ENCODE data around the gene THADA. TPM values are rescaled to one million over a fixed set of nuclear protein-coding genes. Genes with fewer than 3 reads are reported as not detected.

Gene THADA
- total RNA-seq, 4 donors from 2014 or later, result 49.9 to 90.2 (median 65.2) TPM

DNA sequence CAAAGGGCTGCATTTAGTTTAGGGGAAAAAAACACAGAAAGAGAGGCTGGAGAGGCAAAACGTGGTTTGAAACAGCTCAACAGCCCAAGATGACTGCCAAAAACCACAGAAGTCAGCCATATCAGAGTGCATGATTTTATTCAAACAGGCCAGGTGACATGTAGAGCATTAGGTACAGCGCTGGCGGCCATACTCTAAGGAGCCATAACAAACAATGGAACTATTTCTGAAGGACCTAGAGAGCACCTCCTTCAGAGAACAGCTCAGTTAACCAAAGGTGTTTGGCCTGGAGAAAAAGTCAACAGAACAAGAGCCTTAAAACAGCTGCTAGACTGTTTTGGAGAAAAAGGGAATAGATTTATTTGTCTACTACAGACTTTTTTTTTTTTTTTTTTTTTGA is 2.6 kb downstream of the THADA start:
- DNase-seq, result no peak
- Histone ChIP-seq H3K27me3 (no peaks in the 10 kb centered on the region), H3K36me3 (peaks cover 8 to 12% of the 10 kb centered on the region in 2 donors), H3K4me3 (replicated peaks in 1 of 3) (no peak overlapping the region), H3K4me1 (peaks cover 16% of the 10 kb centered on the region in 2 donors), H3K27ac (no peak overlapping the region), H3K9me3 (no peaks in the 10 kb centered on the region)
- WGBS, 2 donors, result 75% methylated on average over 3 of the region's 3 CpGs
- TF ChIP-seq POLR2A (IDR thresholded peaks at IDR 0.05), result no peak
- TF ChIP-seq, protein P1, sequence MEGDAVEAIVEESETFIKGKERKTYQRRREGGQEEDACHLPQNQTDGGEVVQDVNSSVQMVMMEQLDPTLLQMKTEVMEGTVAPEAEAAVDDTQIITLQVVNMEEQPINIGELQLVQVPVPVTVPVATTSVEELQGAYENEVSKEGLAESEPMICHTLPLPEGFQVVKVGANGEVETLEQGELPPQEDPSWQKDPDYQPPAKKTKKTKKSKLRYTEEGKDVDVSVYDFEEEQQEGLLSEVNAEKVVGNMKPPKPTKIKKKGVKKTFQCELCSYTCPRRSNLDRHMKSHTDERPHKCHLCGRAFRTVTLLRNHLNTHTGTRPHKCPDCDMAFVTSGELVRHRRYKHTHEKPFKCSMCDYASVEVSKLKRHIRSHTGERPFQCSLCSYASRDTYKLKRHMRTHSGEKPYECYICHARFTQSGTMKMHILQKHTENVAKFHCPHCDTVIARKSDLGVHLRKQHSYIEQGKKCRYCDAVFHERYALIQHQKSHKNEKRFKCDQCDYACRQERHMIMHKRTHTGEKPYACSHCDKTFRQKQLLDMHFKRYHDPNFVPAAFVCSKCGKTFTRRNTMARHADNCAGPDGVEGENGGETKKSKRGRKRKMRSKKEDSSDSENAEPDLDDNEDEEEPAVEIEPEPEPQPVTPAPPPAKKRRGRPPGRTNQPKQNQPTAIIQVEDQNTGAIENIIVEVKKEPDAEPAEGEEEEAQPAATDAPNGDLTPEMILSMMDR (IDR thresholded peaks at IDR 0.05), result no peak
- intact Hi-C loops (cut with DNase I), result no loop called here

- no peak for DNase-seq
- intact Hi-C loops (cut with DNase I), result no loop called here
- H3K27ac ChIP-seq, result no peak overlapping the region
- H3K4me1 ChIP-seq, result peaks cover 16% of the 10 kb centered on the region in 2 donors
- no peaks in the 10 kb centered on the region for H3K27me3 ChIP-seq
- H3K9me3 ChIP-seq, result no peaks in the 10 kb centered on the region
- H3K4me3 ChIP-seq (replicated peaks in 1 of 3), result no peak overlapping the region
- TF ChIP-seq, protein P1 (IDR thresholded peaks at IDR 0.05), result no peak
- TF ChIP-seq POLR2A (IDR thresholded peaks at IDR 0.05), result no peak
- peaks cover 11 to 12% of the 10 kb centered on the region in 2 donors for H3K36me3 ChIP-seq
Observed at GRCh38 chr2:43592443-43592842, 3.4 kb downstream of the THADA start.

DNA sequence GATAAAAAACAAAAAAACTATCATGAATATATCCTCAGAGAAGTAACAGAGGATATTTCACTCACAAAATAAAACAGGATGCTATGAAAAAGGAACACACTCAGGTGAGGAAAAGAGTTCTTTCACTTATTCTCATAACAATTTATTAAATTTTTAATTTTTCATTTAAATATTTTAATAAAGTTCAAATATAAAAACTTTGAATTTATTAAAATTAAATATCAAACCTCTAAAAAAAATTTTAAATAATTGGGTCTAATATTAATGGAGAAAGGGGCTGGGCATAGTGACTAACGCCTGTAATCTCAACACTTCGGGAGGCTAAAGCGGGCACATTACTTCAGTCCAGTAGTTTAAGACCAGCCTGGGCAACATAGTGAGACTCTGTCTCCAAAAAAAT is 10.1 kb downstream of the THADA start:
- WGBS, 2 donors, result 97% methylated on average over 3 of the region's 3 CpGs
- Histone ChIP-seq H3K27ac (no peak overlapping the region), H3K27me3 (no peaks in the 10 kb centered on the region), H3K9me3 (no peaks in the 10 kb centered on the region), H3K4me1 (no peaks in the 10 kb centered on the region), H3K4me3 (replicated peaks in 1 of 3) (no peak overlapping the region), H3K36me3 (peaks cover 23% of the 10 kb centered on the region in 2 donors)
- no peak for DNase-seq
- no peak for TF ChIP-seq POLR2A (IDR thresholded peaks at IDR 0.05)
- intact Hi-C loops (cut with DNase I), result no loop called here

GRCh38 chr2:43579275-43579981 is 16.4 kb downstream of the THADA start:
- no peak overlapping the region for H3K27ac ChIP-seq
- intact Hi-C loops (cut with DNase I), result loop anchor here (10.0 kb wide), 1 partner anchor 755 kb away; no protein-coding TSS in a partner anchor
- H3K4me3 ChIP-seq (replicated peaks in 1 of 3), result no peak overlapping the region
- H3K4me1 ChIP-seq, result no peaks in the 10 kb centered on the region
- no peaks in the 10 kb centered on the region for H3K27me3 ChIP-seq
- TF ChIP-seq, protein P1 (IDR thresholded peaks at IDR 0.05), result no peak
- no peak for TF ChIP-seq POLR2A (IDR thresholded peaks at IDR 0.05)
- peaks cover 22 to 27% of the 10 kb centered on the region in 2 donors for H3K36me3 ChIP-seq
- DNase-seq, result no peak
- WGBS, 2 donors, result 93 to 97% methylated on average over 5 of the region's 5 CpGs
- H3K9me3 ChIP-seq, result no peaks in the 10 kb centered on the region

DNA sequence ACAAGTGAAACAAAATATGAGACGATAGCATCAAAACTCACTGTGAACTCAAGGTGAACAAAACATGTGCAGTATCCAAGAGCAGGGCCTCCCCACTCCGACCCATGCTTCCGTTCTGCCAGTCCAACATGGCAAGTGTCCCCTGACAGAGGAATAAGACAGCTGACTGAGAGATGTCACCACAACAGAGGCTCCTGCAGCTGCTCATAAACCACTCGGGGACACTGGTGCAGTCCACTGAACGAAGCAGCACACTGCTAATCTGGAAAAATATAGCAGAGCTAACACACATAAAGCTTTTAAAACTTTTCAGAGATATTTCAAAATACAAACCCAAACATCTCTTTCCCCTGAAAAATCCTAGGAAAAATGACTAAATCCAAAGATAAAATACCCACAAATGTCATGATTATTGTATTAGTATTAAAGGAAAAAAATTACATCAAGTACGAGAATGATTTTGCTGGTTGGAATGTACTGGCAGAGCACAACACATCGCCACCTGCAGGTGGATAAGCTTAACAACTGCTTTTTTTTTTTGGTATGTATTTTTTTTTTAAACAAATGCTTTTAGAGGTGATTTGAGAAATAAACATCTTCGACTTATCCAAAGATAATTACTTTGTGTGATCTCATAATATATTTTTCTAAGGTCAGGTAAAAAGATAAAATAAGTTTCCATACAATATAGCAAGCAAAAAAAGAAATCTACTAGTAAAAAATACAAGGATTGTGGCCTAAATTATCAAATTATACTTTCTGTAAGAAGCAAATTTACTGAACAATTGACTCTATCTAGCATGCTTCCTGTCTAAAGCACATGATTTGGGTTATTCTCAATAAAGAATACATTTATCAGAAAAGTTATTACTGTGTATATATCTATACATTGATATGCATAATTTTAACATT is 18.6 kb downstream of the THADA start:
- Histone ChIP-seq H3K27ac (no peak overlapping the region), H3K27me3 (no peaks in the 10 kb centered on the region), H3K36me3 (peaks cover 28 to 33% of the 10 kb centered on the region in 2 donors), H3K9me3 (no peaks in the 10 kb centered on the region), H3K4me1 (no peaks in the 10 kb centered on the region), H3K4me3 (replicated peaks in 1 of 3) (no peak overlapping the region)
- peak; percentile 18 to 35 for DNase-seq
- intact Hi-C loops (cut with DNase I), result loop anchor here (10.0 kb wide), 1 partner anchor 752 kb away; no protein-coding TSS in a partner anchor
- 51 to 55% methylated on average over 8 of the region's 8 CpGs for WGBS, 2 donors
- no peak for TF ChIP-seq POLR2A (IDR thresholded peaks at IDR 0.05)
- TF ChIP-seq, protein P1 (IDR thresholded peaks at IDR 0.05), result peak; percentile 44 to 84 (median 63)

All from thyroid gland (tissue), 4 donors.